ENCODE results near the gene SERPINE1.
"Not testable (repeated sequence)": the region's sequence is repeated elsewhere in the genome, so short reads cannot be mapped to it uniquely, and the experiment has no call there.

SERPINE1 gene

DNA sequence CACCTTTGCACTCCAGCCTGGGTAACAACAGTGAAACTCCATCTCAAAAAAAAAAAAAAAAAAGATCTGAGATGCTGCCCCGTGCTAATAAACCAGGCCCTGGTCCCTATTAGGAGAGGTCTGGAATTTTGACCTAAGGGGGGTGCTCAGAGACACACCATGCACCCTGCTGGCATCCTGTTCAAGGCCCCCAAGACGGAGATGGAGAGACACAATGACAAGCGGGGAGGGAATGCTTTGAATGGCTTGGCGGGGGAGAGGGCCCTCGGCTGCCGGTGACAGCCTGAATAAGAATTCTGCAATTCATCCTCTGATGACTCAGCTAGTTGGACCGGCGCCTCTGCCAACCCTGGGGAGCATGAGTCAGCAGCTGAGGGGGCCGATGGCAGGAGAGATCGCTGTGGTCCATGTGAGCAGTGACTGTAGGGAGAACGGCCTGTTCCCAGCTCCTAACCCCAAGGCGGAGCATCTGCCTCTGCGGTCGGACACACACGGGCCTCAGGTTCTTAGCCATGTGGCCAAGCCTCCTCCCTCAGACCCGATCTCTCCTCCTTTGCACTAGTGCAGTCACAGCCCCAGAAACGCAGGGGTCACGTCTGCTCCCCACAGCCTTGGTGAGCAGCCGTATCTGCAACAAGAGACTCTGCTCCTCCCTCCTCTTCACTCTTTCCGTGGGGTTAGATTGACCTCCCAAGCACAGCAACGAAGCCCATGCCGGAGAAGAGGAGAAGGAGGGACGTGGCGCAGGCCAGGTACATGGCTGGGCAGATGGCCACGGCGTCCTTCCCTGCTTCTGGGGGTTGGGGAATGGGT, 26.7 kb upstream of the SERPINE1 start:
- Histone ChIP-seq H2AFZ (ENCODE audit: low read depth, low read length, severe bottlenecking) (no peak overlapping the region), H3K9me3 (ENCODE audit: insufficient read depth, low read length) (no peaks in the 10 kb centered on the region), H3F3A (ENCODE audit: insufficient read depth) (no peaks in the 10 kb centered on the region), H3K4me3 (ENCODE audit: insufficient read depth, low read length, poor library complexity, severe bottlenecking) (no peak overlapping the region), H3K36me3 (ENCODE audit: low read length) (no peaks in the 10 kb centered on the region), H3K4me2 (ENCODE audit: low read depth, low read length, poor library complexity, severe bottlenecking) (no peak overlapping the region), H3K27ac (ENCODE audit: low read depth, low read length) (no peak overlapping the region), H4K20me1 (ENCODE audit: low read depth, low read length) (no peaks in the 10 kb centered on the region), H3K27me3 (ENCODE audit: low read length) (no peaks in the 10 kb centered on the region), H3K9ac (ENCODE audit: low read length) (no peak overlapping the region), H3K79me2 (ENCODE audit: insufficient read depth, low read length) (no peaks in the 10 kb centered on the region), H3K9me2 (replicated peaks; ENCODE audit: insufficient read depth, low read length) (no peaks in the 10 kb centered on the region)
- TF ChIP-seq, protein P1, sequence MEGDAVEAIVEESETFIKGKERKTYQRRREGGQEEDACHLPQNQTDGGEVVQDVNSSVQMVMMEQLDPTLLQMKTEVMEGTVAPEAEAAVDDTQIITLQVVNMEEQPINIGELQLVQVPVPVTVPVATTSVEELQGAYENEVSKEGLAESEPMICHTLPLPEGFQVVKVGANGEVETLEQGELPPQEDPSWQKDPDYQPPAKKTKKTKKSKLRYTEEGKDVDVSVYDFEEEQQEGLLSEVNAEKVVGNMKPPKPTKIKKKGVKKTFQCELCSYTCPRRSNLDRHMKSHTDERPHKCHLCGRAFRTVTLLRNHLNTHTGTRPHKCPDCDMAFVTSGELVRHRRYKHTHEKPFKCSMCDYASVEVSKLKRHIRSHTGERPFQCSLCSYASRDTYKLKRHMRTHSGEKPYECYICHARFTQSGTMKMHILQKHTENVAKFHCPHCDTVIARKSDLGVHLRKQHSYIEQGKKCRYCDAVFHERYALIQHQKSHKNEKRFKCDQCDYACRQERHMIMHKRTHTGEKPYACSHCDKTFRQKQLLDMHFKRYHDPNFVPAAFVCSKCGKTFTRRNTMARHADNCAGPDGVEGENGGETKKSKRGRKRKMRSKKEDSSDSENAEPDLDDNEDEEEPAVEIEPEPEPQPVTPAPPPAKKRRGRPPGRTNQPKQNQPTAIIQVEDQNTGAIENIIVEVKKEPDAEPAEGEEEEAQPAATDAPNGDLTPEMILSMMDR (IDR thresholded peaks at IDR 0.05; ENCODE audit: insufficient read depth, low read length, poor library complexity, severe bottlenecking): no peak
- no peak for TF ChIP-seq EZH2phosphoT487 (conservative IDR thresholded peaks at IDR 0.05; ENCODE audit: low read length)

DNA sequence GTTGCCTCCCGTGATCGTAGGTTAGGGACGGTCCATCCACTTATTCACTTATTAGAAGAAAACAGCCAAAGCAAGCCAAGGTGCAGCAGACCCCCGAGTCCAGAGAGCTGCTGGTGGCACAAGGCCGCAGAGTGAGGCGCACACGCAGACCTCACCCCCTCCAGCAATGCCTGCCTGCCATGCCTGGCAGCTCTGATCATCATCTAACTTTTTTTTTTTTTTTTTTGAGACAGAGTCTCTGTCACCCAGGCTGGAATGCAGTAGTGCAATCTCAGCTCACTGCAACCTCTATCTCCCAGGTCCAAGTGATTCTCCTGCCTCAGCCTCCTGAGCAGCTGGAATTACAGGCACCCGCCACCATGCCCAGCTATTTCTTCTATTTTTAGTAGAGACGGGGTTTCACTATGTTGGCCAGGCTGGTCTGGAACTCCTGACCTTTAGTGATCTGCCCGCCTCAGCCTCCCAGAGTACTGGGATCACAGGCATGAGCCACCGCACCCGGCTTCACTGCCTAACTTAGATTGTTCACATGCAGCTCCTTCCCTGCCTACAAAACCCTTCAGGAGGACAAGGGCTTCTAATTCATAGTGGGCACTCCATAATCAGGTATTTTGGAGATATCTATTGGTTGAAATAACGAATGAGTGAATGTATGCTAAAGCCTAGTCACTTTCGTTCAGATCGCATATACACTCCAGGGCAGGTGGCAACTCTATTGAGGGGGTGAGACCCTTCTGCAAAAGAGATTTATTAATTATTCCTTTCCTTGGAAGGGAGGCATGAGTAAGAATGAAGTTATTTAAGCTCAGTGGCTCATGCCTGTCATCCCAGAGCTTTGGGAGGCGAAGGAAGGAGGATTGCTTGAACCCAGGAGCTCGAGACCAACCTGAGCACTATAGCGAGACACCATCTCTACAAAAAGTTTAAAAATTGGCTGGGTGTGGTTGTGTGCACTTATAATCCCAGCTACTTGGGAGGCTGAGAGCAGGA, 25.8 kb upstream of the SERPINE1 start:
- no peak for TF ChIP-seq EZH2phosphoT487 (conservative IDR thresholded peaks at IDR 0.05; ENCODE audit: low read length)
- TF ChIP-seq, protein P1 (IDR thresholded peaks at IDR 0.05; ENCODE audit: insufficient read depth, low read length, poor library complexity, severe bottlenecking): no peak
- Histone ChIP-seq H3K4me2 (ENCODE audit: low read depth, low read length, poor library complexity, severe bottlenecking) (no peak overlapping the region), H3K9ac (ENCODE audit: low read length) (no peak overlapping the region), H3K79me2 (ENCODE audit: insufficient read depth, low read length) (no peaks in the 10 kb centered on the region), H3K27me3 (ENCODE audit: low read length) (no peaks in the 10 kb centered on the region), H3K9me2 (replicated peaks; ENCODE audit: insufficient read depth, low read length) (no peaks in the 10 kb centered on the region), H3K36me3 (ENCODE audit: low read length) (no peaks in the 10 kb centered on the region), H2AFZ (ENCODE audit: low read depth, low read length, severe bottlenecking) (no peak overlapping the region), H3K27ac (ENCODE audit: low read depth, low read length) (no peak overlapping the region), H3K9me3 (ENCODE audit: insufficient read depth, low read length) (no peaks in the 10 kb centered on the region), H4K20me1 (ENCODE audit: low read depth, low read length) (no peaks in the 10 kb centered on the region), H3K4me3 (ENCODE audit: insufficient read depth, low read length, poor library complexity, severe bottlenecking) (no peak overlapping the region), H3F3A (ENCODE audit: insufficient read depth) (no peaks in the 10 kb centered on the region)

DNA sequence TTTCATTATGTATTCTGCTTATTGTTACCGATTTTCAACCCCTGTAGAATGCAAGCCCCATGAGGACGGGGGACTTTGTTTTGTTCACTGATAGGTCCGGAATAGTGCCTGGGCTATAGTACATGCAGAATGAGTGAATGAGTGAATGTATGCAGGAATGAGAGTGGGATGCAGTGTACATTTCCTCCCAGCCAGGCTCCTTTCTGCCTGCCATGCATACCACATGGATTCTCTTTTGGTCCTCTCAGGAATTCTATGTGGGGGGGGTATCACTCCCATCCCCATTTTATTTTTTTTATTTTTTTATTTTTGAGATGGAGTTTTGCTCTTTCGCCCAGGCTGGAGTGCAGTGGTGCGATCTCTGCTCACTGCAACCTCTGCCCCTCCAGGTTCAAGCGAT, 24.9 kb upstream of the SERPINE1 start:
- Histone ChIP-seq H3F3A (ENCODE audit: insufficient read depth) (no peaks in the 10 kb centered on the region), H3K27me3 (ENCODE audit: low read length) (no peaks in the 10 kb centered on the region), H4K20me1 (ENCODE audit: low read depth, low read length) (no peaks in the 10 kb centered on the region), H3K9me3 (ENCODE audit: insufficient read depth, low read length) (no peaks in the 10 kb centered on the region), H3K9ac (ENCODE audit: low read length) (no peak overlapping the region), H3K36me3 (ENCODE audit: low read length) (no peaks in the 10 kb centered on the region), H3K9me2 (replicated peaks; ENCODE audit: insufficient read depth, low read length) (no peaks in the 10 kb centered on the region), H3K4me3 (ENCODE audit: insufficient read depth, low read length, poor library complexity, severe bottlenecking) (no peak overlapping the region), H3K79me2 (ENCODE audit: insufficient read depth, low read length) (no peaks in the 10 kb centered on the region), H3K4me2 (ENCODE audit: low read depth, low read length, poor library complexity, severe bottlenecking) (no peak overlapping the region), H2AFZ (ENCODE audit: low read depth, low read length, severe bottlenecking) (no peak overlapping the region), H3K27ac (ENCODE audit: low read depth, low read length) (no peak overlapping the region)
- no peak for TF ChIP-seq EZH2phosphoT487 (conservative IDR thresholded peaks at IDR 0.05; ENCODE audit: low read length)
- TF ChIP-seq, protein P1 (IDR thresholded peaks at IDR 0.05; ENCODE audit: insufficient read depth, low read length, poor library complexity, severe bottlenecking): no peak

DNA sequence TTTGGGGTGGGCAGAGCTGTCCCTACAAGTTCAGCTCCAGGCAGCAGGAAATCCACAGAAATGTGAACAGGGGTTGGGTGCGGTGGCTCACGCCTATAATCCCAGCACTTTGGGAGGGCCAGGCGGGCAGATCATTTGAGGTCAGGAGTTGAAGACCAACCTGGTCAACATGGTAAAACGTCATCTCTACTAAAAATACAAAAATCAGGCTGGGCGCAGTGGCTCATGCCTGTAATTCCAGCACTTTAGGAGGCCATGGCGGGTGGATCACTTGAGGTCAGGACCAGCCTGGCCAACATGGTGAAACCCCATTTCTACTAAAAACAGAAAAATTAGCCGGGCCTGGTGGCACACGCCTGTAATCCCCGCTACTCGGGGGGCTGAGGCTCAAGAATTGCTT, 23.2 kb upstream of the SERPINE1 start:
- H3F3A ChIP-seq (ENCODE audit: insufficient read depth); H3K79me2 ChIP-seq (ENCODE audit: insufficient read depth, low read length); H3K4me3 ChIP-seq (ENCODE audit: insufficient read depth, low read length, poor library complexity, severe bottlenecking); H3K27me3 ChIP-seq (ENCODE audit: low read length); H4K20me1 ChIP-seq (ENCODE audit: low read depth, low read length); H3K36me3 ChIP-seq (ENCODE audit: low read length); H3K9me2 ChIP-seq (replicated peaks; ENCODE audit: insufficient read depth, low read length); H2AFZ ChIP-seq (ENCODE audit: low read depth, low read length, severe bottlenecking); H3K9me3 ChIP-seq (ENCODE audit: insufficient read depth, low read length); H3K9ac ChIP-seq (ENCODE audit: low read length); H3K27ac ChIP-seq (ENCODE audit: low read depth, low read length); H3K4me2 ChIP-seq (ENCODE audit: low read depth, low read length, poor library complexity, severe bottlenecking): not testable (repeated sequence)

All from SU-DHL-6 (cell line).